Upper lobe of left lung (tissue), 4 donors: ENCODE results near the gene SMC2.

Experiments used
- EP300 ChIP-seq, 4 donors: sonication (generic); formaldehyde crosslinking; IDR thresholded peaks; one replicate each; pipeline ENCODE4 v1.5.1; 2017; ENCODE audit warnings: antibody characterized with exemption in 4 of 4, control low read depth in 2 of 4
- POLR2AphosphoS5 ChIP-seq, 2 donors: sonication (generic); formaldehyde crosslinking; IDR thresholded peaks; one replicate each; pipeline ENCODE4 v1.5.1; 2017; ENCODE audit warnings: antibody characterized with exemption in 2 of 2
- TF ChIP-seq, protein P1 (sequence below), 6 experiments: fragments of 450-650 bp in 4 of 6; fragments of 200-600 bp in 2 of 6; sonication (generic) in 2 of 6; IDR thresholded peaks; one replicate each; pipeline ENCODE4 v1.5.1; 2016 to 2019; ENCODE audit warnings: antibody characterized with exemption in 6 of 6

GRCh38 chr9:104121022-104121421 is 26.9 kb downstream of the SMC2 start:
- TF ChIP-seq POLR2AphosphoS5 (IDR thresholded peaks at IDR 0.05) (no peak), EP300 (IDR thresholded peaks at IDR 0.05) (no peak)
- TF ChIP-seq, protein P1, sequence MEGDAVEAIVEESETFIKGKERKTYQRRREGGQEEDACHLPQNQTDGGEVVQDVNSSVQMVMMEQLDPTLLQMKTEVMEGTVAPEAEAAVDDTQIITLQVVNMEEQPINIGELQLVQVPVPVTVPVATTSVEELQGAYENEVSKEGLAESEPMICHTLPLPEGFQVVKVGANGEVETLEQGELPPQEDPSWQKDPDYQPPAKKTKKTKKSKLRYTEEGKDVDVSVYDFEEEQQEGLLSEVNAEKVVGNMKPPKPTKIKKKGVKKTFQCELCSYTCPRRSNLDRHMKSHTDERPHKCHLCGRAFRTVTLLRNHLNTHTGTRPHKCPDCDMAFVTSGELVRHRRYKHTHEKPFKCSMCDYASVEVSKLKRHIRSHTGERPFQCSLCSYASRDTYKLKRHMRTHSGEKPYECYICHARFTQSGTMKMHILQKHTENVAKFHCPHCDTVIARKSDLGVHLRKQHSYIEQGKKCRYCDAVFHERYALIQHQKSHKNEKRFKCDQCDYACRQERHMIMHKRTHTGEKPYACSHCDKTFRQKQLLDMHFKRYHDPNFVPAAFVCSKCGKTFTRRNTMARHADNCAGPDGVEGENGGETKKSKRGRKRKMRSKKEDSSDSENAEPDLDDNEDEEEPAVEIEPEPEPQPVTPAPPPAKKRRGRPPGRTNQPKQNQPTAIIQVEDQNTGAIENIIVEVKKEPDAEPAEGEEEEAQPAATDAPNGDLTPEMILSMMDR (IDR thresholded peaks at IDR 0.05), result no peak
